Measurements from ENCODE around the gene SLC1A7.

The SLC1A7 gene

GRCh38 chr1:53156783-53157182 lies 14.3 kb upstream of the SLC1A7 start:
- TF ChIP-seq EGR1 (IDR thresholded peaks at IDR 0.05) (no peak), MAX (IDR thresholded peaks at IDR 0.05) (no peak), TAF1 (IDR thresholded peaks at IDR 0.05; ENCODE audit: low read depth) (no peak), REST (IDR thresholded peaks at IDR 0.05; ENCODE audit: low read depth) (no peak), CREB1 (IDR thresholded peaks at IDR 0.05; ENCODE audit: low read depth) (no peak), NFIC (IDR thresholded peaks at IDR 0.05) (no peak), CEBPB (IDR thresholded peaks at IDR 0.05) (no peak), FOXM1 (IDR thresholded peaks at IDR 0.05; ENCODE audit: borderline replicate concordance, low read depth) (no peak), RAD21 (IDR thresholded peaks at IDR 0.05; ENCODE audit: low read depth) (no peak), TEAD4 (IDR thresholded peaks at IDR 0.05) (no peak), EP300 (IDR thresholded peaks at IDR 0.05; ENCODE audit: borderline replicate concordance) (no peak), TCF12 (IDR thresholded peaks at IDR 0.05; ENCODE audit: low read depth) (no peak), ZBTB7A (IDR thresholded peaks at IDR 0.05; ENCODE audit: low read depth) (no peak)

- TF ChIP-seq NFIC (IDR thresholded peaks at IDR 0.05) (no peak), TEAD4 (IDR thresholded peaks at IDR 0.05) (no peak), CREB1 (IDR thresholded peaks at IDR 0.05; ENCODE audit: low read depth) (no peak), FOXM1 (IDR thresholded peaks at IDR 0.05; ENCODE audit: borderline replicate concordance, low read depth) (no peak), RAD21 (IDR thresholded peaks at IDR 0.05; ENCODE audit: low read depth) (no peak), MAX (IDR thresholded peaks at IDR 0.05) (no peak), EP300 (IDR thresholded peaks at IDR 0.05; ENCODE audit: borderline replicate concordance) (no peak), TCF12 (IDR thresholded peaks at IDR 0.05; ENCODE audit: low read depth) (no peak), EGR1 (IDR thresholded peaks at IDR 0.05) (no peak), CEBPB (IDR thresholded peaks at IDR 0.05) (no peak), REST (IDR thresholded peaks at IDR 0.05; ENCODE audit: low read depth) (no peak), ZBTB7A (IDR thresholded peaks at IDR 0.05; ENCODE audit: low read depth) (no peak), TAF1 (IDR thresholded peaks at IDR 0.05; ENCODE audit: low read depth) (no peak), YY1 (IDR thresholded peaks at IDR 0.05; ENCODE audit: low read depth) (no peak)
- TF ChIP-seq, protein P1, sequence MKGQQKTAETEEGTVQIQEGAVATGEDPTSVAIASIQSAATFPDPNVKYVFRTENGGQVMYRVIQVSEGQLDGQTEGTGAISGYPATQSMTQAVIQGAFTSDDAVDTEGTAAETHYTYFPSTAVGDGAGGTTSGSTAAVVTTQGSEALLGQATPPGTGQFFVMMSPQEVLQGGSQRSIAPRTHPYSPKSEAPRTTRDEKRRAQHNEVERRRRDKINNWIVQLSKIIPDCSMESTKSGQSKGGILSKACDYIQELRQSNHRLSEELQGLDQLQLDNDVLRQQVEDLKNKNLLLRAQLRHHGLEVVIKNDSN (IDR thresholded peaks at IDR 0.05), result no peak
Observed at GRCh38 chr1:53155945-53156344, 13.5 kb upstream of the SLC1A7 start.

- TF ChIP-seq NFIC (IDR thresholded peaks at IDR 0.05), result no peak
- no peak for TF ChIP-seq CREB1 (IDR thresholded peaks at IDR 0.05; ENCODE audit: low read depth)
- TF ChIP-seq RAD21 (IDR thresholded peaks at IDR 0.05; ENCODE audit: low read depth), result no peak
- TF ChIP-seq TCF12 (IDR thresholded peaks at IDR 0.05; ENCODE audit: low read depth), result no peak
- no peak for TF ChIP-seq EGR1 (IDR thresholded peaks at IDR 0.05)
- TF ChIP-seq REST (IDR thresholded peaks at IDR 0.05; ENCODE audit: low read depth), result no peak
- no peak for TF ChIP-seq ZBTB7A (IDR thresholded peaks at IDR 0.05; ENCODE audit: low read depth)
- no peak for TF ChIP-seq EP300 (IDR thresholded peaks at IDR 0.05; ENCODE audit: borderline replicate concordance)
- TF ChIP-seq TAF1 (IDR thresholded peaks at IDR 0.05; ENCODE audit: low read depth), result no peak
- TF ChIP-seq TEAD4 (IDR thresholded peaks at IDR 0.05), result no peak
- TF ChIP-seq MAX (IDR thresholded peaks at IDR 0.05), result no peak
- TF ChIP-seq FOXM1 (IDR thresholded peaks at IDR 0.05; ENCODE audit: borderline replicate concordance, low read depth), result no peak
- TF ChIP-seq CEBPB (IDR thresholded peaks at IDR 0.05), result no peak
- TF ChIP-seq, protein P1 (IDR thresholded peaks at IDR 0.05), result no peak
- TF ChIP-seq YY1 (IDR thresholded peaks at IDR 0.05; ENCODE audit: low read depth), result no peak
Observed at GRCh38 chr1:53155534-53155933, 13.1 kb upstream of the SLC1A7 start.

DNA sequence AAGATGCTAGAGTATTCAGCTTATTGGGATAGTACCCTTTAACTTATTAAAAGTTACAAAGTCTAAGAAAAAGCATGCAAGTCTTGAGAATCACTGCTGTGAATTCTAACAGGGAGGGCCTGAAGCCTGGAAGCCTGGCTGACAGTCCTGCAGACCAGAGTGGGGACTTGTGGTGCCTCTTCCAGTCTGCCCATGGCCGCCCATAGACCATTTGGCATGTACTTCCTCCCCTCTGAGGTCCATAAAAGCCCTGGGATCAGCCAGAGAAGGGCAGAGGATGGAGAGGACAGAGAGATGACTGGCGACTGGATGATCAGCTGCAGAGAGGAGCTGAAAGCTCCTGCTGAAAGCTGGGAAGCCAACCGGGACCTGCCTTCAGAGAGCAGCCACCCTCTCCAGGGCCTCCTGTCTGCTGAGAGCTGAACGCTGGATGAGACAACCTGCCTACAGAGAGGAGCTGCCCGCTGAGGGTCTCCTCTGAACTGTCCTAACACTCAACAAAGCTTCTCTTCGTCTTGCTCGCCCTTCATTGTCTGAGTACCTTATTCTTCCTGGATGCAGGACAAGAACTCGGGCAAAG lies 12.5 kb upstream of the SLC1A7 start:
- TF ChIP-seq FOXM1 (IDR thresholded peaks at IDR 0.05; ENCODE audit: borderline replicate concordance, low read depth) (no peak), CREB1 (IDR thresholded peaks at IDR 0.05; ENCODE audit: low read depth) (no peak), MAX (IDR thresholded peaks at IDR 0.05) (no peak), EP300 (IDR thresholded peaks at IDR 0.05; ENCODE audit: borderline replicate concordance) (no peak), YY1 (IDR thresholded peaks at IDR 0.05; ENCODE audit: low read depth) (no peak), NFIC (IDR thresholded peaks at IDR 0.05) (no peak), TCF12 (IDR thresholded peaks at IDR 0.05; ENCODE audit: low read depth) (no peak), EGR1 (IDR thresholded peaks at IDR 0.05) (no peak), TEAD4 (IDR thresholded peaks at IDR 0.05) (no peak), ZBTB7A (IDR thresholded peaks at IDR 0.05; ENCODE audit: low read depth) (no peak), CEBPB (IDR thresholded peaks at IDR 0.05) (no peak), RAD21 (IDR thresholded peaks at IDR 0.05; ENCODE audit: low read depth) (no peak), TAF1 (IDR thresholded peaks at IDR 0.05; ENCODE audit: low read depth) (no peak), REST (IDR thresholded peaks at IDR 0.05; ENCODE audit: low read depth) (no peak)
- TF ChIP-seq, protein P1 (IDR thresholded peaks at IDR 0.05), result no peak

Measured in Ishikawa (cell line).